GM23338 (cell line): Measurements from ENCODE around the gene MLH1. TPM values are rescaled to one million over a fixed set of nuclear protein-coding genes. Genes with fewer than 3 reads are reported as not detected.

Experiments used
- ATAC-seq: fragments of 200-7000 bp; cut with Tn5 transposase; 3 replicates; pipeline ENCODE4 v1.9.1; 2020
- DNase-seq: peaks from one replicate; pipeline ENCODE4 v3.0.0-alpha.2; 2015; ENCODE audit warnings: low spot score
- H2AFZ ChIP-seq: fragments of 200-600 bp; sonication (generic); 2 replicates; pipeline ENCODE4 v1.8.0; 2016; ENCODE audit warnings: antibody characterized with exemption, mild to moderate bottlenecking, moderate library complexity
- H3F3A ChIP-seq: fragments of 200-600 bp; sonication (generic); replicated peaks from 2 replicates; pipeline ENCODE4 v1.8.0; 2017; ENCODE audit warnings: antibody characterized with exemption, mixed run types, low read depth
- H3K27ac ChIP-seq: fragments of 200-600 bp; sonication (generic); 2 replicates; pipeline ENCODE4 v1.6.1; 2016; ENCODE audit warnings: low read depth
- H3K27me3 ChIP-seq: fragments of 200-600 bp; sonication (generic); 2 replicates; pipeline ENCODE4 v1.8.0; 2016; ENCODE audit warnings: mild to moderate bottlenecking, mixed run types, moderate library complexity; ENCODE audit not compliant: insufficient read depth
- H3K36me3 ChIP-seq: fragments of 200-600 bp; sonication (generic); 2 replicates; pipeline ENCODE4 v1.8.0; 2016; ENCODE audit warnings: mild to moderate bottlenecking; ENCODE audit not compliant: insufficient read depth
- H3K4me1 ChIP-seq: fragments of 200-600 bp; sonication (generic); 2 replicates; pipeline ENCODE4 v1.8.0; 2016; ENCODE audit warnings: mild to moderate bottlenecking, moderate library complexity; ENCODE audit not compliant: insufficient read depth
- H3K4me2 ChIP-seq: fragments of 200-600 bp; sonication (generic); 2 replicates; pipeline ENCODE4 v1.7.1; 2017; ENCODE audit warnings: mixed run types
- H3K4me3 ChIP-seq: fragments of 200-600 bp; sonication (generic); 2 replicates; pipeline ENCODE4 v1.6.1; 2016; ENCODE audit warnings: mixed run types
- H3K79me2 ChIP-seq: fragments of 200-600 bp; sonication (generic); replicated peaks from 2 replicates; pipeline ENCODE4 v1.8.0; 2017; ENCODE audit warnings: mild to moderate bottlenecking; ENCODE audit not compliant: insufficient read depth
- H3K9me2 ChIP-seq: fragments of 200-600 bp; sonication (generic); 2 replicates; pipeline ENCODE4 v1.8.0; 2017; ENCODE audit not compliant: insufficient read depth
- H4K20me1 ChIP-seq: fragments of 200-600 bp; sonication (generic); replicated peaks from 2 replicates; pipeline ENCODE4 v1.8.0; 2017; ENCODE audit warnings: mild to moderate bottlenecking; ENCODE audit not compliant: insufficient read depth
- H3K27ac Mint-ChIP-seq: 2 replicates; pipeline ENCODE4 v1.8.0; 2020; ENCODE audit warnings: inconsistent platforms, mild to moderate bottlenecking, moderate library complexity, mixed read lengths
- H3K27me3 Mint-ChIP-seq: 3 replicates; pipeline ENCODE4 v1.8.0; 2022; ENCODE audit warnings: low read depth, mild to moderate bottlenecking, moderate library complexity, mixed read lengths, inconsistent platforms; ENCODE audit not compliant: insufficient read depth, poor library complexity
- H3K36me3 Mint-ChIP-seq: 3 replicates; pipeline ENCODE4 v1.8.0; 2021; ENCODE audit warnings: low read depth, mild to moderate bottlenecking, inconsistent platforms, moderate library complexity, mixed read lengths
- H3K4me1 Mint-ChIP-seq: 3 replicates; pipeline ENCODE4 v1.8.0; 2020; ENCODE audit warnings: mild to moderate bottlenecking, inconsistent platforms, mixed read lengths
- H3K4me3 Mint-ChIP-seq: 3 replicates; pipeline ENCODE4 v1.8.0; 2021; ENCODE audit warnings: moderate library complexity, mild to moderate bottlenecking, inconsistent platforms, mixed read lengths
- H3K9me3 Mint-ChIP-seq: 3 replicates; pipeline ENCODE4 v1.8.0; 2020; ENCODE audit warnings: moderate library complexity, mild to moderate bottlenecking, inconsistent platforms, mixed read lengths
- CREB1 ChIP-seq: fragments of 250-450 bp; sonication (Bioruptor Pico); IDR thresholded peaks from 2 replicates; pipeline ENCODE4 v1.5.0; 2020; ENCODE audit warnings: low read depth, mild to moderate bottlenecking, moderate library complexity
- CTCF ChIP-seq, 2 experiments: fragments of 200-600 bp in 1 of 2; sonication (generic) in 1 of 2; conservative IDR thresholded peaks; 2 replicates each; pipeline versions ENCODE4 v1.5.1 to v1.6.1; 2016 to 2017; ENCODE audit warnings: antibody characterized with exemption in 2 of 2, low read depth in 2 of 2, mild to moderate bottlenecking in 2 of 2, moderate library complexity in 1 of 2
- EZH2phosphoT487 ChIP-seq: fragments of 200-600 bp; sonication (generic); IDR thresholded peaks from one replicate; pipeline ENCODE4 v1.8.1; 2018; ENCODE audit warnings: antibody characterized with exemption; ENCODE audit not compliant: unreplicated experiment
- POLR2AphosphoS5 ChIP-seq: IDR thresholded peaks from 2 replicates; pipeline ENCODE4 v1.6.1; 2016; ENCODE audit warnings: antibody characterized with exemption, low read depth
- STAT1 ChIP-seq: IDR thresholded peaks from one replicate; pipeline ENCODE4 v1.6.1; 2016; ENCODE audit warnings: antibody characterized with exemption; ENCODE audit not compliant: unreplicated experiment
- ZNF114 ChIP-seq: fragments of 250-450 bp; sonication (Bioruptor Pico); IDR thresholded peaks from 2 replicates; pipeline ENCODE4 v1.5.0; 2020; ENCODE audit warnings: mild to moderate bottlenecking, moderate library complexity
- ZNF331 ChIP-seq: fragments of 250-450 bp; sonication (Bioruptor Pico); IDR thresholded peaks from 2 replicates; pipeline ENCODE4 v1.5.0; 2020; ENCODE audit warnings: low read depth, mild to moderate bottlenecking, moderate library complexity
- polyA plus RNA-seq: library from polyadenylated mRNA; unstranded; fragments of >200 nt; fragmentation: Nextera tagmentation; extraction: Ambion mirVana; gene quantifications from 2 replicates; pipeline ENCODE4 v1.2.1, GENCODE V29; 2016
- total RNA-seq: library from RNA; depleted of rRNA; stranded (reverse); fragments of >200 nt; shearing (Covaris generic); gene quantifications from 2 replicates; pipeline ENCODE4 v1.2.3, GENCODE V29; 2014
- TF ChIP-seq, protein P1 (sequence below): IDR thresholded peaks from 2 replicates; pipeline ENCODE4 v1.6.1; 2016; ENCODE audit warnings: antibody characterized with exemption
- TF ChIP-seq, protein P2 (sequence below): fragments of 250-450 bp; sonication (Bioruptor Pico); IDR thresholded peaks from 2 replicates; pipeline ENCODE4 v1.5.0; 2020; ENCODE audit warnings: mild to moderate bottlenecking, moderate library complexity
- TF ChIP-seq, protein P3 (sequence below): IDR thresholded peaks from one replicate; pipeline ENCODE4 v1.6.1; 2018; ENCODE audit warnings: antibody characterized with exemption; ENCODE audit not compliant: unreplicated experiment

Gene MLH1
- total and polyA plus RNA-seq, 2 experiments from 2014 or later, result 31.7 to 58.0 TPM

DNA sequence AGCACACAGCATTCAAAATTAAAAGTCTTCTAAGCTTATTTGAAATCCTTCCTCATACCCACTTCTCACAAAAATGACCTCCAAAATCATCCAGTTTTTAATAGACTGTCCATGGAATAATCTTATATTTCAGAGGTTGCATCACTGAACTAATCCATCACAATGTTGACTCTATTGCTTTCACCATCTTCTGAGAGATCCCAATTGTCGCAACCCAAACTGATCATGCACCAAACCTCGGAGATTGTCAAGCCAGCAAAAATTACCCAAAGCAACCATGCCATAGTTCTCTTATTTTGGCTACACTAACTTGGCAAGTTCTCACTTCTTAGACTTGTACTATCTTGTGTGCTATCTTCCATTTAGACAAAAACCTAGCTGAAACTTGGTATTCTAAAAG lies 105.6 kb downstream of the MLH1 start (continued):
- TF ChIP-seq CTCF (conservative IDR thresholded peaks at IDR 0.05; ENCODE audit: low read depth in 2 of 2) (no peak), ZNF331 (CRISPR knock-in tag) (no peak), ZNF114 (CRISPR knock-in tag) (no peak), CREB1 (CRISPR knock-in tag) (no peak)
- TF ChIP-seq, protein P1, sequence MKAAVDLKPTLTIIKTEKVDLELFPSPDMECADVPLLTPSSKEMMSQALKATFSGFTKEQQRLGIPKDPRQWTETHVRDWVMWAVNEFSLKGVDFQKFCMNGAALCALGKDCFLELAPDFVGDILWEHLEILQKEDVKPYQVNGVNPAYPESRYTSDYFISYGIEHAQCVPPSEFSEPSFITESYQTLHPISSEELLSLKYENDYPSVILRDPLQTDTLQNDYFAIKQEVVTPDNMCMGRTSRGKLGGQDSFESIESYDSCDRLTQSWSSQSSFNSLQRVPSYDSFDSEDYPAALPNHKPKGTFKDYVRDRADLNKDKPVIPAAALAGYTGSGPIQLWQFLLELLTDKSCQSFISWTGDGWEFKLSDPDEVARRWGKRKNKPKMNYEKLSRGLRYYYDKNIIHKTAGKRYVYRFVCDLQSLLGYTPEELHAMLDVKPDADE, result no peak

DNA sequence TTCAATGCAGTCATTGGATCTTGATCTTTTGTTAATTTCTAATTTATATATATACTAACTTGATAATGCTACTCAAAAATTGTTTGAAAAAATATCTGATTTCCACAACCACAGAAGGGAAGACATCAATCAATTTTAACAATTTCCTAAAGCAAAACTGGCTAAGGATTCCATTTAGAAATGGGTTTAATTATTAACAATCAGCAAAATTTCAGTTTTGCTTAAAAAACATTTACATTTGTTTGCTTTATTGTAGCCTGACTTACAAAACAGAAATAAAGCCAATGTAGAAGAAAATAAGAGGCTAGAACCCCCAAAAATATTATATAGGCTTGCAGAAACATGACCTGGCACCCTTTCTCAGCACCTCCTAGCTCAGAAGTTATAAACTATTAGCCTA lies 106.2 kb downstream of the MLH1 start:
- no peak overlapping the region for H3K27ac ChIP-seq
- peaks cover 3% of the 10 kb centered on the region; the same call in 2 of the 3 replicates for H3K4me1 Mint-ChIP-seq
- ATAC-seq (no peak), DNase-seq (no peak)
- H4K20me1 ChIP-seq, result no peaks in the 10 kb centered on the region; the same call in 1 of the 2 replicates
- H3K79me2 ChIP-seq, result no peaks in the 10 kb centered on the region
- no peaks in the 10 kb centered on the region for H3F3A ChIP-seq
- H2AFZ ChIP-seq, result no peak overlapping the region
- no peak overlapping the region for H3K4me3 Mint-ChIP-seq
- no peaks in the 10 kb centered on the region for H3K9me2 ChIP-seq
- no peak overlapping the region for H3K4me2 ChIP-seq
- no peak overlapping the region for H3K27ac Mint-ChIP-seq
- no peaks in the 10 kb centered on the region for H3K36me3 Mint-ChIP-seq
- no peaks in the 10 kb centered on the region for H3K9me3 Mint-ChIP-seq
- no peaks in the 10 kb centered on the region for H3K4me1 ChIP-seq
- no peaks in the 10 kb centered on the region for H3K27me3 ChIP-seq
- H3K27me3 Mint-ChIP-seq, result peaks cover 2% of the 10 kb centered on the region
- no peaks in the 10 kb centered on the region for H3K36me3 ChIP-seq
- no peak overlapping the region for H3K4me3 ChIP-seq
- TF ChIP-seq CREB1 (CRISPR knock-in tag) (no peak), CTCF (conservative IDR thresholded peaks at IDR 0.05; ENCODE audit: low read depth in 2 of 2) (no peak), ZNF114 (CRISPR knock-in tag) (no peak), ZNF331 (CRISPR knock-in tag) (no peak), POLR2AphosphoS5 (no peak), EZH2phosphoT487 (no peak), STAT1 (no peak)
- TF ChIP-seq, protein P2, sequence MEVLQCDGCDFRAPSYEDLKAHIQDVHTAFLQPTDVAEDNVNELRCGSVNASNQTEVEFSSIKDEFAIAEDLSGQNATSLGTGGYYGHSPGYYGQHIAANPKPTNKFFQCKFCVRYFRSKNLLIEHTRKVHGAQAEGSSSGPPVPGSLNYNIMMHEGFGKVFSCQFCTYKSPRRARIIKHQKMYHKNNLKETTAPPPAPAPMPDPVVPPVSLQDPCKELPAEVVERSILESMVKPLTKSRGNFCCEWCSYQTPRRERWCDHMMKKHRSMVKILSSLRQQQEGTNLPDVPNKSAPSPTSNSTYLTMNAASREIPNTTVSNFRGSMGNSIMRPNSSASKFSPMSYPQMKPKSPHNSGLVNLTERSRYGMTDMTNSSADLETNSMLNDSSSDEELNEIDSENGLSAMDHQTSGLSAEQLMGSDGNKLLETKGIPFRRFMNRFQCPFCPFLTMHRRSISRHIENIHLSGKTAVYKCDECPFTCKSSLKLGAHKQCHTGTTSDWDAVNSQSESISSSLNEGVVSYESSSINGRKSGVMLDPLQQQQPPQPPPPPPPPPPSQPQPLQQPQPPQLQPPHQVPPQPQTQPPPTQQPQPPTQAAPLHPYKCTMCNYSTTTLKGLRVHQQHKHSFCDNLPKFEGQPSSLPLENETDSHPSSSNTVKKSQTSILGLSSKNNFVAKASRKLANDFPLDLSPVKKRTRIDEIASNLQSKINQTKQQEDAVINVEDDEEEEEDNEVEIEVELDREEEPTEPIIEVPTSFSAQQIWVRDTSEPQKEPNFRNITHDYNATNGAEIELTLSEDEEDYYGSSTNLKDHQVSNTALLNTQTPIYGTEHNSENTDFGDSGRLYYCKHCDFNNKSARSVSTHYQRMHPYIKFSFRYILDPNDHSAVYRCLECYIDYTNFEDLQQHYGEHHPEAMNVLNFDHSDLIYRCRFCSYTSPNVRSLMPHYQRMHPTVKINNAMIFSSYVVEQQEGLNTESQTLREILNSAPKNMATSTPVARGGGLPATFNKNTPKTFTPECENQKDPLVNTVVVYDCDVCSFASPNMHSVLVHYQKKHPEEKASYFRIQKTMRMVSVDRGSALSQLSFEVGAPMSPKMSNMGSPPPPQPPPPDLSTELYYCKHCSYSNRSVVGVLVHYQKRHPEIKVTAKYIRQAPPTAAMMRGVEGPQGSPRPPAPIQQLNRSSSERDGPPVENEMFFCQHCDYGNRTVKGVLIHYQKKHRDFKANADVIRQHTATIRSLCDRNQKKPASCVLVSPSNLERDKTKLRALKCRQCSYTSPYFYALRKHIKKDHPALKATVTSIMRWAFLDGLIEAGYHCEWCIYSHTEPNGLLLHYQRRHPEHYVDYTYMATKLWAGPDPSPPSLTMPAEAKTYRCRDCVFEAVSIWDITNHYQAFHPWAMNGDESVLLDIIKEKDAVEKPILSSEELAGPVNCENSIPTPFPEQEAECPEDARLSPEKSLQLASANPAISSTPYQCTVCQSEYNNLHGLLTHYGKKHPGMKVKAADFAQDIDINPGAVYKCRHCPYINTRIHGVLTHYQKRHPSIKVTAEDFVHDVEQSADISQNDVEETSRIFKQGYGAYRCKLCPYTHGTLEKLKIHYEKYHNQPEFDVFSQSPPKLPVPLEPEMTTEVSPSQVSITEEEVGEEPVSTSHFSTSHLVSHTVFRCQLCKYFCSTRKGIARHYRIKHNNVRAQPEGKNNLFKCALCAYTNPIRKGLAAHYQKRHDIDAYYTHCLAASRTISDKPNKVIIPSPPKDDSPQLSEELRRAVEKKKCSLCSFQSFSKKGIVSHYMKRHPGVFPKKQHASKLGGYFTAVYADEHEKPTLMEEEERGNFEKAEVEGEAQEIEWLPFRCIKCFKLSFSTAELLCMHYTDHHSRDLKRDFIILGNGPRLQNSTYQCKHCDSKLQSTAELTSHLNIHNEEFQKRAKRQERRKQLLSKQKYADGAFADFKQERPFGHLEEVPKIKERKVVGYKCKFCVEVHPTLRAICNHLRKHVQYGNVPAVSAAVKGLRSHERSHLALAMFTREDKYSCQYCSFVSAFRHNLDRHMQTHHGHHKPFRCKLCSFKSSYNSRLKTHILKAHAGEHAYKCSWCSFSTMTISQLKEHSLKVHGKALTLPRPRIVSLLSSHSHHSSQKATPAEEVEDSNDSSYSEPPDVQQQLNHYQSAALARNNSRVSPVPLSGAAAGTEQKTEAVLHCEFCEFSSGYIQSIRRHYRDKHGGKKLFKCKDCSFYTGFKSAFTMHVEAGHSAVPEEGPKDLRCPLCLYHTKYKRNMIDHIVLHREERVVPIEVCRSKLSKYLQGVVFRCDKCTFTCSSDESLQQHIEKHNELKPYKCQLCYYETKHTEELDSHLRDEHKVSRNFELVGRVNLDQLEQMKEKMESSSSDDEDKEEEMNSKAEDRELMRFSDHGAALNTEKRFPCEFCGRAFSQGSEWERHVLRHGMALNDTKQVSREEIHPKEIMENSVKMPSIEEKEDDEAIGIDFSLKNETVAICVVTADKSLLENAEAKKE (CRISPR knock-in tag), result no peak
- TF ChIP-seq, protein P3, sequence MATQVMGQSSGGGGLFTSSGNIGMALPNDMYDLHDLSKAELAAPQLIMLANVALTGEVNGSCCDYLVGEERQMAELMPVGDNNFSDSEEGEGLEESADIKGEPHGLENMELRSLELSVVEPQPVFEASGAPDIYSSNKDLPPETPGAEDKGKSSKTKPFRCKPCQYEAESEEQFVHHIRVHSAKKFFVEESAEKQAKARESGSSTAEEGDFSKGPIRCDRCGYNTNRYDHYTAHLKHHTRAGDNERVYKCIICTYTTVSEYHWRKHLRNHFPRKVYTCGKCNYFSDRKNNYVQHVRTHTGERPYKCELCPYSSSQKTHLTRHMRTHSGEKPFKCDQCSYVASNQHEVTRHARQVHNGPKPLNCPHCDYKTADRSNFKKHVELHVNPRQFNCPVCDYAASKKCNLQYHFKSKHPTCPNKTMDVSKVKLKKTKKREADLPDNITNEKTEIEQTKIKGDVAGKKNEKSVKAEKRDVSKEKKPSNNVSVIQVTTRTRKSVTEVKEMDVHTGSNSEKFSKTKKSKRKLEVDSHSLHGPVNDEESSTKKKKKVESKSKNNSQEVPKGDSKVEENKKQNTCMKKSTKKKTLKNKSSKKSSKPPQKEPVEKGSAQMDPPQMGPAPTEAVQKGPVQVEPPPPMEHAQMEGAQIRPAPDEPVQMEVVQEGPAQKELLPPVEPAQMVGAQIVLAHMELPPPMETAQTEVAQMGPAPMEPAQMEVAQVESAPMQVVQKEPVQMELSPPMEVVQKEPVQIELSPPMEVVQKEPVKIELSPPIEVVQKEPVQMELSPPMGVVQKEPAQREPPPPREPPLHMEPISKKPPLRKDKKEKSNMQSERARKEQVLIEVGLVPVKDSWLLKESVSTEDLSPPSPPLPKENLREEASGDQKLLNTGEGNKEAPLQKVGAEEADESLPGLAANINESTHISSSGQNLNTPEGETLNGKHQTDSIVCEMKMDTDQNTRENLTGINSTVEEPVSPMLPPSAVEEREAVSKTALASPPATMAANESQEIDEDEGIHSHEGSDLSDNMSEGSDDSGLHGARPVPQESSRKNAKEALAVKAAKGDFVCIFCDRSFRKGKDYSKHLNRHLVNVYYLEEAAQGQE, result no peak
